Upper lobe of left lung (tissue), 4 donors: Measurements from ENCODE around the gene TBRG1.

Source experiments
- EP300 ChIP-seq, 4 donors: sonication (generic); formaldehyde crosslinking; IDR thresholded peaks; one replicate each; pipeline ENCODE4 v1.5.1; 2017; ENCODE audit warnings: antibody characterized with exemption in 4 of 4, control low read depth in 2 of 4
- POLR2A ChIP-seq, 4 donors: fragments of 450-650 bp; IDR thresholded peaks; one replicate each; pipeline ENCODE4 v1.5.1; 2016 to 2017; ENCODE audit warnings: antibody characterized with exemption in 4 of 4, mild to moderate bottlenecking in 2 of 4
- POLR2AphosphoS5 ChIP-seq, 2 donors: sonication (generic); formaldehyde crosslinking; IDR thresholded peaks; one replicate each; pipeline ENCODE4 v1.5.1; 2017; ENCODE audit warnings: antibody characterized with exemption in 2 of 2
- TF ChIP-seq, protein P1 (sequence below), 6 experiments: fragments of 450-650 bp in 4 of 6; fragments of 200-600 bp in 2 of 6; sonication (generic) in 2 of 6; IDR thresholded peaks; one replicate each; pipeline ENCODE4 v1.5.1; 2016 to 2019; ENCODE audit warnings: antibody characterized with exemption in 6 of 6

- TF ChIP-seq, protein P1, sequence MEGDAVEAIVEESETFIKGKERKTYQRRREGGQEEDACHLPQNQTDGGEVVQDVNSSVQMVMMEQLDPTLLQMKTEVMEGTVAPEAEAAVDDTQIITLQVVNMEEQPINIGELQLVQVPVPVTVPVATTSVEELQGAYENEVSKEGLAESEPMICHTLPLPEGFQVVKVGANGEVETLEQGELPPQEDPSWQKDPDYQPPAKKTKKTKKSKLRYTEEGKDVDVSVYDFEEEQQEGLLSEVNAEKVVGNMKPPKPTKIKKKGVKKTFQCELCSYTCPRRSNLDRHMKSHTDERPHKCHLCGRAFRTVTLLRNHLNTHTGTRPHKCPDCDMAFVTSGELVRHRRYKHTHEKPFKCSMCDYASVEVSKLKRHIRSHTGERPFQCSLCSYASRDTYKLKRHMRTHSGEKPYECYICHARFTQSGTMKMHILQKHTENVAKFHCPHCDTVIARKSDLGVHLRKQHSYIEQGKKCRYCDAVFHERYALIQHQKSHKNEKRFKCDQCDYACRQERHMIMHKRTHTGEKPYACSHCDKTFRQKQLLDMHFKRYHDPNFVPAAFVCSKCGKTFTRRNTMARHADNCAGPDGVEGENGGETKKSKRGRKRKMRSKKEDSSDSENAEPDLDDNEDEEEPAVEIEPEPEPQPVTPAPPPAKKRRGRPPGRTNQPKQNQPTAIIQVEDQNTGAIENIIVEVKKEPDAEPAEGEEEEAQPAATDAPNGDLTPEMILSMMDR (IDR thresholded peaks at IDR 0.05) = no peak
- TF ChIP-seq EP300 (IDR thresholded peaks at IDR 0.05) (no peak), POLR2A (IDR thresholded peaks at IDR 0.05) (no peak), POLR2AphosphoS5 (IDR thresholded peaks at IDR 0.05) (no peak)
Observed at GRCh38 chr11:124600621-124601320, 21.9 kb upstream of the TBRG1 start.
